Activated naive CD8-positive, alpha-beta T cell treated with anti-CD3 and anti-CD28 coated beads for 36 hours (primary cell): ENCODE data around the gene PTPRA. TPM values are rescaled to one million over a fixed set of nuclear protein-coding genes. Genes with fewer than 3 reads are reported as not detected.
"Not testable (repeated sequence)": the region's sequence is repeated elsewhere in the genome, so short reads cannot be mapped to it uniquely, and the experiment has no call there.

Experiments
- DNase-seq: peaks from one replicate; pipeline ENCODE4 v3.0.0; 2021
- H3K27ac Mint-ChIP-seq: one replicate; pipeline ENCODE4 v1.8.0; 2022; ENCODE audit warnings: mild to moderate bottlenecking, moderate library complexity, mixed read lengths
- H3K27me3 Mint-ChIP-seq: one replicate; pipeline ENCODE4 v1.8.0; 2022; ENCODE audit warnings: mild to moderate bottlenecking, mixed read lengths
- H3K36me3 Mint-ChIP-seq: one replicate; pipeline ENCODE4 v1.8.0; 2021; ENCODE audit warnings: mild to moderate bottlenecking, mixed read lengths
- H3K4me1 Mint-ChIP-seq: one replicate; pipeline ENCODE4 v1.8.0; 2021; ENCODE audit warnings: mixed read lengths
- H3K4me3 Mint-ChIP-seq: one replicate; pipeline ENCODE4 v1.8.0; 2022; ENCODE audit warnings: mild to moderate bottlenecking, moderate library complexity, mixed read lengths
- H3K9me3 Mint-ChIP-seq: one replicate; pipeline ENCODE4 v1.8.0; 2022; ENCODE audit warnings: mixed read lengths
- total RNA-seq, 2 experiments: library from RNA; stranded (reverse); gene quantifications; one replicate each; pipeline ENCODE4 v1.2.3, GENCODE V29; 2021

The PTPRA gene
- total RNA-seq, 2 experiments from 2014 or later: 40.6 to 43.0 TPM

DNA sequence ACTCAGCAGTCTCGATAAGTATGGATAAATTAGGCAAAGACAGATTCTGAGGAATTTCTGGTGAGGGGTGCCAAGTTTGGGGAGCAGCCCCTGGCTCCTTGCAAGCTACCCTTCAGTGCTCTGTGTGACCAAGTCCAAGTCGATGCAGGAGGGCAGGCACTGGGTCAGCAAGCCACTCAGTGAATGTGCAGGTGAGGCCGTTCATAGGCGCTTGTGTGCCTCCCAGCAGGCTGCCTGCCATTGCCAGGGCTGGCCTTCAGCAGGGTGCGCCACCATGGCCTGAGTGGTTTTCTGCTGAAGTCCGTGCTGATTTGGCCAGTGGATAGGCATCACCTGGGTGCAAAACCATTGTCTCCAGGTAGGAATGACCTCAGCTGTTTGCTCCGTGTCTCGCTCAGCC is 166.8 kb downstream of the PTPRA start:
- H3K36me3 Mint-ChIP-seq: peaks cover 17% of the 10 kb centered on the region
- no peaks in the 10 kb centered on the region for H3K9me3 Mint-ChIP-seq
- DNase-seq: no peak
- H3K4me3 Mint-ChIP-seq: no peak overlapping the region
- peak overlapping the region; percentile 72 for H3K27ac Mint-ChIP-seq
- peaks cover 2% of the 10 kb centered on the region for H3K4me1 Mint-ChIP-seq
- H3K27me3 Mint-ChIP-seq: no peaks in the 10 kb centered on the region

DNA sequence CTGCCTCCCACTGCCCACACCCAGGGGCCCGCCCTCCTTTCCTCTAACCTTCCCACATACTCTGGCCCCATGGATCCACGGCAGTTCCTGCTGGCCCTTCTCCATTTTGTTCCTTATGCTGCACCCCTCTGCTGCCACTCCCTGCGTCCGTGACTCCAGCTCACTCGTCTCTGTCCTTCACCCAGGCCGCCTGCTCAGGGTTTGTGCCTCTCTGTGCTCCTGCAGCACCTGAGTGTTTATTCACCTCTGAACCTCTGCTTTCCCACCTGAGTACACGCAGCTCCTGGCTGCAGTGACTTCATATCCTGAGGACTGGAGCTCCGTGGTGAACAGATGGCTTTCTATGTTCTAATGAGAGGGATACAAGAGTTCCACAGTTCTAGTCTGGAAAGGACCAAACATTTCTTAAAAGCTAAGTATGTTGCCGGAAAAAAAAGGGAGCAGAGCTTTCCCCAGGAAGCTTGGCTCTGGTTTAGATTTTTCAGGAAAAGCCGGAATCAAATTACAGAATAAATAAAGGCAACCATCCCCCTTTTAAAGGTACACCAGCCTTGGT is 168.7 kb downstream of the PTPRA start:
- no peaks in the 10 kb centered on the region for H3K9me3 Mint-ChIP-seq
- H3K4me3 Mint-ChIP-seq: no peak overlapping the region
- no peaks in the 10 kb centered on the region for H3K27me3 Mint-ChIP-seq
- H3K36me3 Mint-ChIP-seq: peaks cover 15% of the 10 kb centered on the region
- H3K4me1 Mint-ChIP-seq: peaks cover 7% of the 10 kb centered on the region
- H3K27ac Mint-ChIP-seq: no peak overlapping the region
- no peak for DNase-seq

DNA sequence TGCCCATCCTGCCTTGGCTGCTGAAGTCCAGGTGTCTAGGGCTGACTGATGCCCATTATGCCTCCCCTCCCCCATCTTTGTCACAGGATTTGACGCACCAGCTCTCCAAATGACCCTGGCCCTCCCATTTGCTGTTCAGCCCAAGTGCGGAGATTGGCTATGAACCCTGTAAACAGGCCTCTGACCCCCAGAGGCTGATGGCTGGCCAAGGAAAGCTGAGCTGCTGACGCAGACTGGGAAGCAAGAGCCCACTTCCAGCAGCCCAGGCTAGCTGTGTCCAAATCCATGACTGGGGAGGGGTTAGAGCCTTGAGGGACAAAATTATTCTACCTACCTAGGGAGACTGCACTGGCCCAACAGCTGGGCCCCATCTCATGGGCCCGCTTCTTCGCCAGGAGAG is 169.3 kb downstream of the PTPRA start:
- Mint-ChIP-seq H3K4me3 (no peak overlapping the region), H3K27ac (no peak overlapping the region), H3K36me3 (peaks cover 16% of the 10 kb centered on the region), H3K4me1 (peaks cover 11% of the 10 kb centered on the region), H3K27me3 (no peaks in the 10 kb centered on the region), H3K9me3 (no peaks in the 10 kb centered on the region)
- no peak for DNase-seq

DNA sequence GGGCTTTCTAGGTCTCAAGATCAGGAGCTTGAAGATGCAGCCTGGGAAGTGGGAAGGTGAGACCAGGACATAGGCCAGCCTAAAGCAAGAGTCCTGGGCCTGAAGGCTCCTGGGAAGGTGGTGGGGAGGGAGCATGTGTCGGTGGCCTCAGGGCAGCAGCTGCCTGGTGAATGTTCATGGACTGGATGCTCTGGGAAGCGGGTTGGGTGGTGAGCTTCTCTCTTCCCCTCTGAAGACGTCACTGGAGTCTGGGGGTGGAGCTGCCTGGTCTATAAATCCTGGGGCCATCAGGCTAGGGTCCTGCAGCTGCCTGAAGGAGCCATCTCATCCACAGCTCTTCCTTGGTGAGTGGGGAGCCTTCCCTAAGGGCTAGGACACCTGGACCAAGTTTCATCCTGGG is 170.0 kb downstream of the PTPRA start, which contains the start of gene GNRH2:
GNRH2 (plus strand) TSS at position 301 of the 400 bp plus-strand sequence. CDS start 793 bp downstream, outside the sequence.
- Mint-ChIP-seq H3K27me3 (no peaks in the 10 kb centered on the region), H3K4me1 (peaks cover 14% of the 10 kb centered on the region), H3K4me3 (no peak within 1 kb of the TSS), H3K27ac (peak within 1 kb of the TSS; percentile 31), H3K9me3 (no peaks in the 10 kb centered on the region), H3K36me3 (peaks cover 18% of the 10 kb centered on the region)
- DNase-seq: no peak

DNA sequence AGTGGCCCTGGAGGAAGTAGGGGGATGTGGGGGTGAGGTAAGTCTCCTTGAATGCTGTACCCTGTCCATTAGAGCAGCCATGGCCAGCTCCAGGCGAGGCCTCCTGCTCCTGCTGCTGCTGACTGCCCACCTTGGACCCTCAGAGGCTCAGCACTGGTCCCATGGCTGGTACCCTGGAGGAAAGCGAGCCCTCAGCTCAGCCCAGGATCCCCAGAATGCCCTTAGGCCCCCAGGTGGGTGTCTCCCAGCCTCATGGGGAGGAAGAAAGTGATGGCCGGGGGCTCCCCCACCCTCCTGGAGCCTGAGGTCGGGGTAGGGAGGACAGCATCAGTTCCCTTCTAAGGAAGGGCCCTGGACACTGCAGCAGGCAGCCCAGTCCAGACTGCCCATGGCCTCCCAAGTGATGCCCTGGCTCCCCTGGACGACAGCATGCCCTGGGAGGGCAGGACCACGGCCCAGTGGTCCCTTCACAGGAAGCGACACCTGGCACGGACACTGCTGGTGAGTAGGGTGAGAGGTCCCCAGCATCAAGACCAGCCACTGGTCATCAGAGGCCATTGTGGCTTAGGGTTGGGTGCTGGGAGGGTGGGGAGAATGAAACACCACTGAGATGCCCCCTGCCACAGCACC is 171.2 kb downstream of the PTPRA start:
- Mint-ChIP-seq H3K36me3 (peaks cover 23% of the 10 kb centered on the region), H3K27ac (peak overlapping the region; percentile 31), H3K4me3 (no peak overlapping the region), H3K9me3 (no peaks in the 10 kb centered on the region), H3K4me1 (peaks cover 16% of the 10 kb centered on the region), H3K27me3 (no peaks in the 10 kb centered on the region)
- no peak for DNase-seq

DNA sequence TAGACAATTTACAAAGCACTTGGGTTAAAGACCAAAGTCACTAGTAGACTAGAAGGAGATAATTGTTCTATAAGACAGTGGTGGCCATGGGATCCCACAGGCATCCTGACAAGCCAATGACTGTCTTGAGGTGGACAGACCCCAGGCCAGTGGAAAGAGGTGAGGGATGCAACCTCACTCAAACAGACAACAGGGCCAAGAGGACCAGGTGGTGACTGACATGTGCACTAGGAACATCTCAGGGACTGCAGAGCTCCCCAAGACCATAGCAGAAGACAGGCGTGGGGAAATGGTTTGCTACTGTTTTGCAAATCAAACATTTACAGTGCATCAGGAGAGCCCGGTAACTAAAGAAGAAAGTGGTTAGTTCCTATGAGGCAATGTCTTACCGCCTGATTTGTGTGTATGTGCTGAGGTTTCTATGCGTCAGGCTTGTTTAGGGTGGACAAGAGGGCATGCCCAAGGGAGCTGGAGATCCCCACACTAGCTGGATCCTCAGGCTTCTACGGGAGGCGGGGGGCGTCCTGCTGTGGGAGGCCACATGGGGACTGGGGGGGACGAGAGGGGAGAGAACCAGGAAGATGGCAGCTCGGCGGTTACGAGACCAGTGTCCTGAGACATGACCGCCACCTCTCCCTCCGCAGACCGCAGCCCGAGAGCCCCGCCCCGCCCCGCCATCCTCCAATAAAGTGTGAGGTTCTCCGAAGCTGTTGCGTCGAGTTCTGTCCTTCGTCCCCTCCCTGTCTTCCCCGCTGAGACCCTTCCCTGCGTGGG is 171.9 kb downstream of the PTPRA start:
- no peaks in the 10 kb centered on the region for H3K27me3 Mint-ChIP-seq
- DNase-seq: no peak
- no peaks in the 10 kb centered on the region for H3K9me3 Mint-ChIP-seq
- peak overlapping the region; percentile 75 for H3K27ac Mint-ChIP-seq
- peaks cover 25% of the 10 kb centered on the region for H3K36me3 Mint-ChIP-seq
- peaks cover 16% of the 10 kb centered on the region for H3K4me1 Mint-ChIP-seq
- H3K4me3 Mint-ChIP-seq: peak overlapping the region; percentile 72

DNA sequence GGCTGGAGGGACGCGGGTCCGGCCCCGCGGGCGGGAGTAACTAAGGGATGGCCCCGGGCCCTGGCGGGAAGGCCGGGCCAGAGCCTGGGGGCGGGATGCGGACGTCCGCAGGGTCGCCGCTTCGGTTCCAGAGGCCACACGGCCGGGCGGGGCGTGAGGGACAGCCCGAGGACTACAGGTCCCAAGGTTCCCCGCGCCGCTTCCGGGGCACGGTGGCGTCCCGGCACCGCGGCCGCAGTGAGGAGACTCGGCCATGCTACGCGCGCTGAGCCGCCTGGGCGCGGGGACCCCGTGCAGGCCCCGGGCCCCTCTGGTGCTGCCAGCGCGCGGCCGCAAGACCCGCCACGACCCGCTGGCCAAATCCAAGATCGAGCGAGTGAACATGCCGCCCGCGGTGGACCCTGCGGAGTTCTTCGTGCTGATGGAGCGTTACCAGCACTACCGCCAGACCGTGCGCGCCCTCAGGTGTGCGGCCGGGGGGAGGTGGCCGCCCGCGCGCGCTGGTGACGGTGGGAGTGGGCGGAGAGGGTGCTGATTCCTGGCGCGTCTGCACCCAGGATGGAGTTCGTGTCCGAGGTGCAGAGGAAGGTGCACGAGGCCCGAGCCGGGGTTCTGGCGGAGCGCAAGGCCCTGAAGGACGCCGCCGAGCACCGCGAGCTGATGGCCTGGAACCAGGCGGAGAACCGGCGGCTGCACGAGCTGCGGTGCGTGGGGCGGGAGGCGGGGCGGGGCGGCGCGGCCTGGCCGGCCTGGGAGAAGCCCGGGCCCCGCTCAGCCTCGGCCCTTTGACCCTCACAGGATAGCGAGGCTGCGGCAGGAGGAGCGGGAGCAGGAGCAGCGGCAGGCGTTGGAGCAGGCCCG is 172.8 kb downstream of the PTPRA start, which contains the start of gene MRPS26:
MRPS26 (plus strand) TSS at position 237 of the 861 bp plus-strand sequence; CDS start at position 254, 17 bp downstream.
- H3K4me3 Mint-ChIP-seq: peak within 1 kb of the TSS; percentile 85
- no peaks in the 10 kb centered on the region for H3K9me3 Mint-ChIP-seq
- peaks cover 22% of the 10 kb centered on the region for H3K36me3 Mint-ChIP-seq
- H3K27ac Mint-ChIP-seq: peak within 1 kb of the TSS; percentile 75
- H3K4me1 Mint-ChIP-seq: peaks cover 18% of the 10 kb centered on the region
- DNase-seq: peak; percentile 88
- H3K27me3 Mint-ChIP-seq: no peaks in the 10 kb centered on the region

DNA sequence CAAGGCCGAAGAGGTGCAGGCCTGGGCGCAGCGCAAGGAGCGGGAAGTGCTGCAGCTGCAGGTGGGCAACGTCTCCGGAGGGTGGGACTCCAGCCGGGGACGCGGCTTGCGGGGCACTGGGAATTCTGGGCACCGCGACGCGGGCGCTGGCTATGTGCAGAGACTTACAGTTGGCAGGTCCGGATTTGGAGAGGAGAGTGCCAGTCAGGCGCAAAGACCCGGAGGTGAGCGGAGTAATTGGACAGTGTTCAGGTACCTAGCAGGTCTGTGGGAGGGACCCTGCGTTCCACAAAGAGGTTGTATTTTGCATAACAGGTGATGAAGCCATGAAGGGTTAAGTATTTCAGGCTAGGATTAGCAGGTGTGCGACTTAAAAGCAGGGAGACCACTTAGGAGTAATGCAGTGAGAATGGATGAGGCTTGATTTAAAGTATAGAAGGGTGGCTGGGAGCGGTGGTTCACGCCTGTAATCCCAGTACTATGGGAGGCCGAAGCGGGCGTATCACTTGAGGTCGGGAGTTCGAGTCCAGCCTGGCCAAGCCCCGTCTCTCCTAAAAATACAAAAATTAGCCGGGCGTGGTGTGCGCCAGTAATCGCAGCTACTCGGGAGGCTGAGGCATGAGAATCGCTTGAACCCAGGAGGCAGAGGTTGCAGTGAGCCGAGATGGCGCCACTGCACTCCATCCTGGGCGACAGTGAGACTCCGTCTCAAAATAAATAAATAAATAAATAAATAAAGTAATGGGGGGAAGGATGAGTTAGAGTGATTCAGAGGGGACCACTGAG is 173.6 kb downstream of the PTPRA start:
- Mint-ChIP-seq H3K4me3 (peak overlapping the region; percentile 85), H3K27me3 (no peaks in the 10 kb centered on the region), H3K36me3 (peaks cover 22% of the 10 kb centered on the region), H3K4me1 (peaks cover 20% of the 10 kb centered on the region), H3K9me3 (no peaks in the 10 kb centered on the region), H3K27ac (peak overlapping the region; percentile 17)
- no peak for DNase-seq

DNA sequence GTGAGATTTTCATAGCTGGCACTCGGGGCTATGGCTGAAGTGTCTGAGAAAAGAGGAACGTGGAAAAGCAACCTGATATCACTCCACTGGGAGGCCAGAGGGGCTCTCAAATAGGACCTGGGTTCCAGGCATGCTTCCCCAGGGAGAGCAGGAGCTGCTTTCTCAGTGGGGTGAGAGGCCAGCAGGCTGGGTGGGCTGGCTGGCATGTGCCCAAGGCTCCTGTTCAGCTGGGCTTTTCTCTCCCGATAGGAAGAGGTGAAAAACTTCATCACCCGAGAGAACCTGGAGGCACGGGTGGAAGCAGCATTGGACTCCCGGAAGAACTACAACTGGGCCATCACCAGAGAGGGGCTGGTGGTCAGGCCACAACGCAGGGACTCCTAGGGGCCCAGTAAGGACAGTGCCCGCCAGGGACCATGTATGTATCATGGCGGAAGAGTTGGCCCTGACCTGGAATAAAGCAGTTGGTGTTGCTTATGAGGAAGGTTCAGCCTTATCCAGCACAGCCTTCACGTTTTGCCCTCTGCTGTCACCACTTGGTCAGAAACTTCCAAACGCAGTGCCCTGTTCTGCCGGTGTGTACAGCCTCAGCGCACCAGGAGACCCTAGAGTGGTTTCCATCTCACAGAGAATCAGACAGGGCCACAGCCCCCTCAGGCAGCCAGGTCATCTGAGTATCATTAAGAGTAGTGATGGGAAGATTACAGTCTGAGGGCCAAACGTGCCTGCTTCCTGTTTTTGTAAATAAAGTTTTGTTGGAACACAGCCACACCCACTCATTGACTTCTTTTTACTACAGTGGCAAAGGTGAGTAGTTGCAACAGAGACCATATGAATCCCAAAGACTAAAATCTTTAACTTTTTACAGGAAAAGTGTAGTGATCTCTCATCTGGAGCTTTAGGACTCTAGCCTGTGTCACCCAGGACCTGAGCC is 174.5 kb downstream of the PTPRA start:
- Mint-ChIP-seq H3K36me3 (peaks cover 22% of the 10 kb centered on the region), H3K9me3 (no peaks in the 10 kb centered on the region), H3K27me3 (no peaks in the 10 kb centered on the region), H3K4me1 (peaks cover 20% of the 10 kb centered on the region), H3K4me3 (peak overlapping the region; percentile 85), H3K27ac (no peak overlapping the region)
- no peak for DNase-seq

DNA sequence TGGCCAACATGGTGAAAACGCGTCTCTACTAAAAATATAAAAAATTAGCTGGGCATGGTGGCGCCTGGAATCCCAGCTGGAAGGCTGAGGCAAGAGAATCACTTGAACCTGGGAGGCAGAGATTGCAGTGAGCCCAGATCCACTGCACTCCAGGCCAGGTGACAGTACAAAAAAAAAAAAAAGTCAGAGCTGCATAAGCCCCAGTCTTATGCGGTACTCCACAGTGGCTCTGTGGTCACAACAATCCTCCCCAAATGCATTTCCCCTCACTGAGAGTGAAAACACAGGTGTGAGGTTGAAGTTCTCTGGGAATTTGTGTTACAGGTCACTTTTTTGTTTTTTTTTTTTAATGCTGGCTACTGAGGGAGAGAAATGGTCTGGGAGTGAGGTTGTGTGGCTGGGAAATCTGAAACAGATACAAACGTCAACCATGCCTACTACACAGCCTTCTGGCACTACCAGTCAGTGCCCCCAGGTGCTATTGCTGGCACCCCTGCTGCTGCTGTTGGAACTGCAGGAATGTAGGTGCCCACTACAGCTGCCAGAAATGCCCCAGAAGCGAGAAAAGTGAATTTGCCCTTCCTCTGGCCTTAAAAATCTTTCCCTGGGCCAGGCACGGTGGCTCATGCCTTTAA is 178.2 kb downstream of the PTPRA start:
- Mint-ChIP-seq H3K27me3 (no peaks in the 10 kb centered on the region), H3K27ac (no peak overlapping the region), H3K9me3 (no peaks in the 10 kb centered on the region), H3K4me1 (peaks cover 16% of the 10 kb centered on the region), H3K4me3 (no peak overlapping the region), H3K36me3 (peaks cover 19% of the 10 kb centered on the region)
- no peak for DNase-seq

DNA sequence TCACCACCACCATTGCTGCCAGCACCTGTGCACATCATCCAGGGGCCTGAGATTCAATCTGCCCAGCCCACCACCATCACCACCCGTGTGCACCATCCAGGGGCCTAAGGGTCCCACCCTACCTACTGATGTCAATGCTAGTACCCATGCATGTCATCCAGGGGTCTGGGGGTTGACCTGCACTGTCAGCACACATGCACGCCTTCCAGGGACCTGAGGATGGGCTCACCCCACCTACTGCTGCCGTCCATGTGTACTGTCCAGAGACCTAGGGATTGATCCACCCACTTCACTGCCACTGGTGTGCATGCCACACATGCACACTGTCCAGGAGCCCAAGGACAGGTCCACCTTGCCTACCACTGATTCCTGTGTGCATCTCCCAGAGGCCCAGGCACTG is 186.2 kb downstream of the PTPRA start:
- Mint-ChIP-seq H3K4me1 (peaks cover 5% of the 10 kb centered on the region), H3K36me3 (no peaks in the 10 kb centered on the region), H3K4me3 (no peak overlapping the region), H3K27me3 (no peaks in the 10 kb centered on the region), H3K27ac (no peak overlapping the region), H3K9me3 (no peaks in the 10 kb centered on the region)
- no peak for DNase-seq

DNA sequence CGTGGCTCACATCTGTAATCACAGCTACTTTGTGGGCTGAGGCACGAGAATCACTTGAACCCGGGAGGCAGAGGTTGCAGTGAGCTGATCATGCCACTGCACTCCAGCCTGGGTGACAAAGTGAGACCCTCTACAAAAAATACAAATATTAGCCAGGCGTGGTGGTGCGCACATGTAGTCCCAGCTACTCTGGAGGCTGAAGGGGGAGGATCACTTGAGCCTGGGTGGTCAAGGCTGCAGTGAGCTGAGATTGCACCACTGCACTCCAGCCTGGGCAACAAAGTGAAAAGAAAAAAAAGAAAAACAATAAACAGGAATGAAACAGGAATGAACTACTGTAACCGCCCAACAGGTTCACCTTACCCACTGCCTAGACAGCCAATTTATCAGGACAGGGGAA is 190.8 kb downstream of the PTPRA start:
- H3K27ac Mint-ChIP-seq, DNase-seq, H3K4me1 Mint-ChIP-seq, H3K36me3 Mint-ChIP-seq, H3K9me3 Mint-ChIP-seq, H3K4me3 Mint-ChIP-seq, H3K27me3 Mint-ChIP-seq: not testable (repeated sequence)
